GM12891 (cell line): Measurements from ENCODE around the gene FOXF1.

Experiments used
- PAX5 ChIP-seq: IDR thresholded peaks from 2 replicates; pipeline ENCODE4 v1.6.1; 2011; ENCODE audit warnings: low read length, moderate library complexity, mild to moderate bottlenecking; ENCODE audit not compliant: insufficient read depth, severe bottlenecking
- POLR2A ChIP-seq: IDR thresholded peaks from 2 replicates; pipeline ENCODE4 v1.6.1; 2011; ENCODE audit warnings: low read depth, low read length, control low read depth
- POLR2AphosphoS5 ChIP-seq: IDR thresholded peaks from 2 replicates; pipeline ENCODE4 v1.6.1; 2011; ENCODE audit warnings: low read depth, low read length, control low read depth

GRCh38 chr16:86464044-86464443, 46.3 kb upstream of the FOXF1 start:
- no peak for TF ChIP-seq POLR2AphosphoS5
- TF ChIP-seq POLR2A: no peak
- no peak for TF ChIP-seq PAX5
